Measurements from ENCODE around the gene IL34.

Gene IL34

GRCh38 chr16:70676675-70677498, 30.5 kb downstream of the IL34 start:
- DNase-seq (ENCODE audit: low read depth in 2 of 2, low spot score in 1 of 2): no peak

- no peak for DNase-seq (ENCODE audit: low read depth in 2 of 2, low spot score in 1 of 2)
Observed at GRCh38 chr16:70677499-70678120, 31.3 kb downstream of the IL34 start.

GRCh38 chr16:70678121-70678897, 31.9 kb downstream of the IL34 start:
- DNase-seq (ENCODE audit: low read depth in 2 of 2, low spot score in 1 of 2): no peak

DNA sequence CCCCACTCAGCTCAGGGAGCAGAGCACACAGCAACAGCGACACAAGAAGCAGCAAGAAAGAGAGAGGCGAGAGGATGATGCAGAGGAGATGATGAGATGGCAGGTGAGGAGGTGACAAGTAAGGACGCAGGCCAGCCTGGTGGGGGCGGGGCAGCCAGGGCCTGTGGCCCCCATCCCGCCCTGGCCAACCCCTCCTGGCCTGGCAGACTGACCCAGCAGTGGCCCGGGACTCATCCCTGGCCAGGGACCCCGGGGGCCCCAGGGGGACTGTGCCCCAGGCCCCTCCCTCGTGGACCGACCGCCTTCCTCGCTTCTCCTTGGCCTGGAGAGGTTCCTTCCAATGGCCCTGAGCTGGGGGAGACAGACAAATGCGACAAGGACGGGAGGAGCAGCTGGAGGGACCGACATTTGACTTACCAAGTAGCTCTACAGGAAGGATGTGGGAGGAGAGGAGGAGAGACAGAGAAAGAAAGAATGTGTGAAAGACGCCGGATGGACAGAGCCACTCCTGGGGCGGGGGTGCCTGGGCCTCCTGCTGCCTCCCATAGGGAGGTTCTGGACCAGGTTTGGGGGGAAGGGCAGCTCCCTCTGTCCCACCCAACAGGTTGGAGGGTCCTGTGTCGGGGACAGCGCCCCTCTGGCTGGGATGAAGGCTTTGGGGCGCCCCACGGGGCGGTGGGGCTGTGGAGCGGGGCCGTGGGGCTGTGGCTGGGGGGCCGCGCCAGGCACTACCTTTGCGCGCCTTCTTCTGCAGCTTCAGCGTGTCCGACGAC, 32.7 kb downstream of the IL34 start:
- no peak for DNase-seq (ENCODE audit: low read depth in 2 of 2, low spot score in 1 of 2)

- no peak for DNase-seq (ENCODE audit: low read depth in 2 of 2, low spot score in 1 of 2)
Observed at GRCh38 chr16:70679671-70680494, 33.5 kb downstream of the IL34 start.

- no peak for DNase-seq (ENCODE audit: low read depth in 2 of 2, low spot score in 1 of 2)
Observed at GRCh38 chr16:70680495-70681381, 34.4 kb downstream of the IL34 start.

DNA sequence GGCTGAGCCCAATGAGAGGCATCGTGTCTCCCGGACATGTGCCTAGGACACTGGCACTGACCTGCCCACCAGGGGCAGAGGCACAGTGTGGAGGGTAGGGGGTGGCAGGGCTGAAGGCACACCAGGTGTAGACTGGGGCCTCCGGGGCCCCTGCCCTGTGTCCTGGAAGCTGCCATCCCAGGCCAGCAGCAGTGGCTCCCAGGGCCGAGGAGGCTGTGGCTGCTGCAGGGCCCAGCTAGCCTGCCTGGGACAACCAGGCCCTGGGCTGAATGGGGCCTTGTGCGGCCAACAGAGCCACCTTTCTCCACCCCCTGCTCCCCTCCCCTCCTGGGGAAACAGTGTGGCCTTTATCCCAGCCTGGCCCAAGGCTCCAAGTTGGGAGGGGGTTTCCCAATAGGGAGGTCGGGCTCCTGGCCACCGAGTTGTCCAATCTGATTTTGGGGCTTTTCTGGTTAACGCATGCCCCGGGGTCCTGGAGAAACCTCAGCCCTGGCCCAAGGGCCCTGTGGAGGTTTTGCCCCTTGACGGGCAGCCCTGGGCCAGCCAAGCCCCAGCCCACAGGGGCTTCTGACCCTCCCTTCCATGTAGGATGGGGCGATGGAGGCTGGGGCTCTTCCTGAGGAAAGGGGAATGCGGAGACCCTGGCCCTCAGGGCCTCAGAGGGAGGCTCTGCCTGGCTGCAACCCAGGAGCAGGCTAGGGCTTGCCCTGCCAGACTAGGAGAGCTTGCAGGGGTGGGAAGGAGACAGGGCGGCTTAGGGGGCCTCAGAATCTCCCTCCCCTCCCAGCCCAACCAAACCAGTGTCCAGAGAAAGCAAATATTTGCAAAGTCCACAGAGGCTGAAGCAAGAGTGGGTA, 35.3 kb downstream of the IL34 start:
- no peak for DNase-seq (ENCODE audit: low read depth in 2 of 2, low spot score in 1 of 2)

DNA sequence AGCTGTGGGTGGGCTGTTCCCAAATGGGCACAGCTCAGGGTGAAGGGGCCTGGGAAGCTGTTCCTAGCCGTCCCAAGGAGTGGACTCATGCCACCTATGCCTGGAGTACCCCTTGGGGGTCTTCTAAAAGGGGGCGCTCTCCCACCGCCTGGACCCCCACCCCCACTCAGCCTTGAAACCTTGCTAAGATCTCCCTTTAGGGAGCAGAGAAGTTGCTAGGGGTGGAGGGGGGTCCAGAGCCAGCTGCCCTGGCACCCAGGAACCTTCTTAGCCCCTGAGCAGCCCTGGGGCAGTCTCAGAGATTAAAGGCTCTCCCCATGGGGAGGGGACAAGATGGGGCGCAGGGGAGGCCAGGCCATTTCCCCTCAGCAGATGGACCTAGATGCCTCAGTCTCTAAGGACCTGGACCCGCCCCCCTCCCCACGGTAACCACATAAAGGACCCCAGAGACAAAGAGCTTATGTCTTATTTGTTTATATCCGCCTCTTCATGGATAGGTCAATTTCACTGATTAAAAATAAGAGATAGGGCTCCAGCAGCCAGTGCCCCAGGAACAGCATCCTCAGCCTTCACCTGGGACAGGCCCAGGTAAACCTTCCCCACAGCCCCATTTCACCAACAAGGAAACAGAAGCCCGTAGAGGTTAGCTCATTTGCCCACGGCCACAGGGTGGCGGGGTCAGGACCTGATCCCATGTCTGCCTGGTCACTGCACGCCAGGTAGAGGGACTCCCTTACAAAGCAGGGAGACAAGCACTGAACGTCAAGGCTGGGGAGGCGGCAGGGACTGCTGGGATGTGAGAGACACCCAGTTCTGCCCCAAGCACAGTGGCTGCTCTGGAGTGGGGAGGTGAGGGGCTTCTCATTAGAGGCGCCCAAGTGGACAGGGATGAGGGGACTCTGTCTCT, 36.1 kb downstream of the IL34 start:
- no peak for DNase-seq (ENCODE audit: low read depth in 2 of 2, low spot score in 1 of 2)

- no peak for DNase-seq (ENCODE audit: low read depth in 2 of 2, low spot score in 1 of 2)
Observed at GRCh38 chr16:70683146-70683944, 37.0 kb downstream of the IL34 start.

- DNase-seq (ENCODE audit: low read depth in 2 of 2, low spot score in 1 of 2): no peak
Observed at GRCh38 chr16:70684146-70685060, 38.0 kb downstream of the IL34 start.

DNA sequence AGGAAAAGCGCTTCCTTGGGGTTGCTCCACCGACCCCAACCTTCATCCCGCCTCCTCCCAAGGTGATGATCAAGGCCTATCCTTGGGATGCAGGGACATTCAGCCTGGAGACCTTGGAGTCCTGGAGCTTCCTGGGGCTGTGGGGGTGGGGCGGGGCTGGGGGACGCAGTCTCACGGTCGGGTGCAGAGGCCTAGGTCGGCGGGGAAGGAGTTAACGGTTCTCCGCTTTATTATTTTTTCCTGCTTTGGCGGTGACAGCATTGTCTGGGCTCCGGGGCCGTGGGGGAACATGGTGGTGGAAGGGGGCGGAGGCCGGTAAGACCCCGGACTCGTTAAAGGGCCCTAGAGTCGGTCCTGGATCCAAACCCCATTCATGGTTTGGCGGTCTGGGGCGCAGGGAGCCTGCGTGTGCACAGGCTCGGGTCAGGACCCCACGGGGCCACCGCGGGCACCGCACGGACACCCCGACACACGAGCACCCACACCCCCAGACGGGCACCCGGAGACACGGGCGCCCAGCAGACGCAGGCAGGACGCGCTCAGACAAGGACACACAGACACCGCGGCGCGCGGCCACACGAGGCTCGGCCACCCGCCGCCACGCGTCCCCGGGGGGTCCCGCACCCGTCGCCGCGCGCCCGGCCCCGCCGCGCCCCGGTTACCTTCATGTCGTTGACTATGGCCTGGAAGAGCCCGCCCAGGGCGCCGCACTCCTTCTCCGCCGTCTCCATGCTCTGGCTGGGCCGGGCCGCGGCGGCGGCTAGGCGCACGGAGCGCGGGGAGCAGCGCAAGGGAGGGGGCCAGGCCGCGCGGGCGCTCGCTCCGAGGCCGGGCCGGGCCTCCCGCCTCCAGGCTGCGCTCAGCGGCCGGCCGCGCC, 38.9 kb downstream of the IL34 start:
- DNase-seq (ENCODE audit: low read depth in 2 of 2, low spot score in 1 of 2): no peak

DNA sequence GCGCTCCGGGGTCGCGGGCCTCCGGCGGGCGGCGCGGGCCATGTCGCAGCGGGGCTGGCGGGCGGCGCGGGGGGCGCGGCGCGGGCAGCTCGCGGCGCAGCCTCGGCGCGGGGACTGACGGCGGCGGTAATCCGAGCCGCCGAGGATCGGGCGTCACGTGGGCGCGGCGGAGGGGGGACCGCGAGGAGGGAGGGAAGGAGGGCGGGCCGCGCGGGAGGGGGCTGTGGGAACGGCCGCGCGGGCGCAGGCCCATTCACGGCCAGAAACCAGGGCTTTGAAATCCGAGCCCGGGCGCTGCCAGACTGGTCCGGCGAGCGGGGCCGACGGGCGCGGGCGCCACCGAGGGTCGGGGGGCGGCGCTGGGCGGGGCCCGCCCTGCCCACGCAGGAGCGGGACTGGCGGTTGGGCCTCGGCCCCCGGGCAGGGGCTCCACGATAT, 39.6 kb downstream of the IL34 start, which contains the start of gene MTSS2:
MTSS2 (minus strand) TSS at position 116 of the 438 bp plus-strand sequence. CDS start 262 bp downstream, outside the sequence.
- DNase-seq (ENCODE audit: low read depth in 2 of 2, low spot score in 1 of 2): no peak

DNA sequence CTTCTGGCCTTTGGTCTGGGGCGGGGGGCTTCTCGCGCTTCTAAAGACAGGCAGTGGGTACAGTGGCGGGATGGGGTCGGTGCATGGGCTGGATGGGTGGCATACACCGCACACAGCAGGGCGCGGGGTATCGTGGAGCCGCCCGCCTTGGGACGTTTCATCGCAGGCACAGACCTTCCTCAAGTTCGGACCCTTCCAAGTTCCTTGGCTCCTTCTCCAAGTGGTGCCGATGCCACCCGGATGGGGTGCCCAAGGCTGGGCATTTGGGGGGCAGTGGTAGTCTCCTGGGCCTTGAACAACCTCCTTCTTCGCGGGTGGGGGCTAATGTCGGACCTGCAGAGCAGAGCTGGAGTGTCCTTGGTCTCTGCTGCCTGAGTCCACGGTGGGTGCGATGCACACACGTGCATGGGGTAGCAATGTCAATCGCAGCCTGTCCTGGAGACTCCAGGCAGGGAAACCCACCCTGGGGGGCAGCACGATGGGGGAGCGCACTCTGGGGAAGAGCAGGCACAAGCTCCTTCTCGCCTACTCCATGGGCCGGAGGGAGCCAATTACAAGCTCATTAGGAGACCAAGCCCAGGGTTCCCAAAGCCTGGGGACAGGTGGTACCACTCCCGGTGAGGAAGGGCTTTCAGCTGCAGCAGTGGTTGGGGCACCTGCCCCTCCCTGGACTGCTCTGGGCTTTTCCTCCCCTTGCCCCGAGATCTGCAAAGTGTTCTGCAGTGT, 40.2 kb downstream of the IL34 start:
- no peak for DNase-seq (ENCODE audit: low read depth in 2 of 2, low spot score in 1 of 2)

DNA sequence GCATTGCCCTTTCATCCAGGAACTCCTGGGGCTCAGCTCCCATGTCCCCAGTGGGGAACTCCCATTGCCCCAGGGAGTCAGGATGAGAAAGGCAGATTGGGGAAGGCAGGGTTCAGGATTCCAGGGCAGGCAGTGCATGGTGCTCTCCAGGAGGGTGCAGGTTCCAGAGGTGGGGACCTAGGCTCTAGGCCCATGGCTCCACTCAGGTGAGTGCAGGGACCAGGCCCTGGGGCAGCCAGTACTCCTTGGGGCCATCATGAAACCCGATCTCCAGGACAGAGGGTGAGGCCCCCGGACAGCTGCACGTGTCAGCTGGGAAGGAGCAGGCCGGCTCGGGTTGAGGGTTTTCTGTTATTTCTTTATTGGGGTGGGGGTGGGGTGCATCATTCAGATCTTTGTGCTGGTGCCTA, 40.7 kb downstream of the IL34 start:
- no peak for DNase-seq (ENCODE audit: low read depth in 2 of 2, low spot score in 1 of 2)

Measured in stimulated activated CD8-positive, alpha-beta memory T cell treated with anti-CD3 and anti-CD28 coated beads, Interleukin-4, amount 100 ng/mL, for 1 hour (primary cell).